KOPT-K1 (cell line): Measurements from ENCODE around the gene PLA2G4D.
"Not testable (repeated sequence)": the region's sequence is repeated elsewhere in the genome, so short reads cannot be mapped to it uniquely, and the experiment has no call there.

Source experiments
- H3K27ac ChIP-seq: fragments of 200-600 bp; sonication (generic); 2 replicates; pipeline ENCODE4 v1.5.1; 2016; ENCODE audit warnings: antibody characterized with exemption, mild to moderate bottlenecking, low read depth, low read length; ENCODE audit not compliant: poor library complexity, severe bottlenecking
- H3K36me3 ChIP-seq: fragments of 200-600 bp; sonication (generic); 2 replicates; pipeline ENCODE4 v1.5.1; 2017; ENCODE audit warnings: antibody characterized with exemption, mild to moderate bottlenecking, low read length, moderate library complexity; ENCODE audit not compliant: insufficient read depth
- H3K9me3 ChIP-seq: fragments of 200-600 bp; sonication (generic); 2 replicates; pipeline ENCODE4 v1.5.1; 2017; ENCODE audit warnings: antibody characterized with exemption, low read length, mild to moderate bottlenecking; ENCODE audit not compliant: insufficient read depth, poor library complexity, severe bottlenecking

Gene PLA2G4D

DNA sequence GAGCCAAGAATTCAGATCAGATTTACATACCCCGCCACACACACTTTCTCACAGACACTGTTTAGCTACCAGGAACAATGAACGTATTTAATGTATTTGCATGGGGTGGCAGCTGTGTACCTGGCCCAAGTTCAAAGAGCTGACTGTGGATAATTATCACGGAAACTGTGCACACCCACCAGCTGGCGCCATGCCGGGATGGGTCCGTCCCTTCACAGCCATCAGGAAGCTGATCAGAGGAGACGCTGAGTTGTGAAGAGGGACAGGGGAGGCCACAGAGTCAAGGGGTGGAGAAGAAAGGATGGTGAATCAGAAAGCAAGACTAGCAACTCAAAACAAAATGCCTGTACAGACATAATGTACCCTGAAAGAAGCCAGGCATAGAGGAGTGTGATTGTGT, 13.1 kb upstream of the PLA2G4D start:
- Histone ChIP-seq H3K9me3 (no peaks in the 10 kb centered on the region), H3K27ac (no peak overlapping the region), H3K36me3 (no peaks in the 10 kb centered on the region)

GRCh38 chr15:42106288-42106687, 11.9 kb upstream of the PLA2G4D start:
- no peaks in the 10 kb centered on the region for H3K9me3 ChIP-seq
- H3K36me3 ChIP-seq = no peaks in the 10 kb centered on the region
- no peak overlapping the region for H3K27ac ChIP-seq

DNA sequence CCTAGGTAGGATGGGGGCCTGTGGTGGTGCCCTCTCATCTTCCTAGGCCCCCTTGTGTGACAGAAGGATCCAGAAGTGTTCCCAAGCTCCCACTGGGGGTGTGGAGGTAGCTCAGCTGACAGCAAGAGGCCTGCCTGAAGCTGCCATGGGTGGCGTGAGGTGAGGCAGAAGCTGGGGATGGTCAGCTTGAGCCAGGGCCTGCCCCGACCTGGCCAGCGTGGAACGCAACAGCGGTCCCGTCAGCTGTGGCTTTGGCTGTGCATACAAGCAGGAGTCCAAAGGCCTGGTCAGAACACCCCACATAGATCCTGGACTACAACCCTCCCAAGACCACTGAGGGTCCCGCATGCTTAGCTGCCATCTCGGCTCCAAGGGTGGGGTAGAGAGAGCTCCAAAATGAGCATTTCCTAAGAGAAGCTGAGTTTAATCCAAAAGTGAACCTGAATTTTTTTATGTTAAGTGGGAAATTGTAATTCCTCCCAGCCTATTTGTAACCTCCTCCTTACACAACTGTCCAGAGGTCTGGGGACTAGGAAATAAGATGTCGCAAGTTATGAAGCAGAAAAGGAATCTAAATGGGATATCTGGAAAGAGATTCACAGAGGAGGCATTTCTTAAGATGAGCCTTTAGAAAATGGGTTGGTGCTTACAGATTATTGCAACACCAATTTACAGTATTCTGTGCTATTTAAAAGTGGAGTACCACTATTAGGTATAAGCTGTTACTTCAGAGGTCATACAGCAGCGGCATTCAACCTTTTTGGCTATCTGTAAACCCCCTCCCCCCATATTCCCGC, 9.9 kb upstream of the PLA2G4D start:
- no peaks in the 10 kb centered on the region for H3K36me3 ChIP-seq
- no peak overlapping the region for H3K27ac ChIP-seq
- H3K9me3 ChIP-seq = no peaks in the 10 kb centered on the region

- Histone ChIP-seq H3K27ac (no peak overlapping the region), H3K9me3 (no peaks in the 10 kb centered on the region), H3K36me3 (no peaks in the 10 kb centered on the region)
Observed at GRCh38 chr15:42102646-42103235, 8.4 kb upstream of the PLA2G4D start.

DNA sequence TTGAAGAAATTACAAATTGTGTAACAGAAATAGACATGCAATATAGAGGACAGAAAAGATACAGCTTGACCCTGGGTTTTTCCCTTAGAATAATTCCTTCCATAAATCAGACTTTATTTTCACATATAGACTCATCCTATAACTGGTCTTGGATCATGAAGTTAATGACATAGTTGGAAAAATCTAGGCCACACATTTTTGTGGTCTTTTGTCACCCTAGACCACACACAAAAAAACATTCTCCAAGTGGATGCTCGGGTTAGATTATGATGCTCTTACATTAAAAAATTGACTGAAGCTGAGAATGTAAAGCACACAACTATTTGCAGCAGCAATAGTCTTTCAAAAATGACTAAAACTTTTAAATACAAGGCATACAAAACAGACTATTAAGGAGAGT, 7.5 kb upstream of the PLA2G4D start:
- no peaks in the 10 kb centered on the region for H3K9me3 ChIP-seq
- no peak overlapping the region for H3K27ac ChIP-seq
- H3K36me3 ChIP-seq = no peaks in the 10 kb centered on the region

DNA sequence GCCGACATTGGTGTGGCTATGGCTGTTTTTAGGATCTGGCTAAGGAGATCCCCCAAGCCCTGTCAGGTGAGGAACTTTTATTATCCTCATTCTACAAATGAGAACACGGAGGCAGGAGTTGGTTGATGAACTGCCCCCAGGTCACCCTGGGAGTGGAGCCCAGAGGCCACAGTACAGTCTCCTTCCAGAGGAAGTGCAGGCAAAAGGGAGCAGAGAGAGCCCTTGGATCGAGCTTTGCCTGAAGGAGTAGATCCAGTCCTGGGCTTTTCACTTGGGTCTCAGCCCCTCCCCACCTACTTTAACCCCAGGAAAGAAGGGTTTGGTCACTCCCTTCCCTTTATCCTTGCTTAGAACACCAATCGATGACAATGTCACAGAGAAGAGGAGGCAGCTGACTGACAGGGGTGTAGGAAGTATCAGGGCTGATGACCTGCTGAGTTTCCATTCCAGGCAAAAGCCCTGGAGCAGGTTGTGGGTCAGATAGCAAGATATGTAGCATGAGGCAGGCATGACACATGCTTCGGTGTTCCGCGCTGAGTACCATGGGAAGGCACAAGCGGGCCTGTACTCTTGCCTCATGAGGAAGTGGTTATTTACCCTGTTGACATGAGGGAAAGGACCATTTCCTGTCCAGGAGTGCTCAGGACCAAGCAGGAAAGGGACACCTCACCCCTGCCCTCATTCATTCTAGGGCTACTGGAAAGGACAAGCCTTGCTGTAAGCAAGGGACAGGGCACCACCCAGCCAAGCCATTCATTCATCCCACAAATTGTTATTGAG, 5.8 kb upstream of the PLA2G4D start:
- no peaks in the 10 kb centered on the region for H3K9me3 ChIP-seq
- no peak overlapping the region for H3K27ac ChIP-seq
- no peaks in the 10 kb centered on the region for H3K36me3 ChIP-seq

GRCh38 chr15:42097018-42097417, 2.7 kb upstream of the PLA2G4D start:
- Histone ChIP-seq H3K36me3 (no peaks in the 10 kb centered on the region), H3K27ac (no peak overlapping the region), H3K9me3 (no peaks in the 10 kb centered on the region)

GRCh38 chr15:42093966-42094365, 396 bp downstream of the PLA2G4D start:
- Histone ChIP-seq H3K36me3 (no peaks in the 10 kb centered on the region), H3K9me3 (no peaks in the 10 kb centered on the region), H3K27ac (no peak overlapping the region)

DNA sequence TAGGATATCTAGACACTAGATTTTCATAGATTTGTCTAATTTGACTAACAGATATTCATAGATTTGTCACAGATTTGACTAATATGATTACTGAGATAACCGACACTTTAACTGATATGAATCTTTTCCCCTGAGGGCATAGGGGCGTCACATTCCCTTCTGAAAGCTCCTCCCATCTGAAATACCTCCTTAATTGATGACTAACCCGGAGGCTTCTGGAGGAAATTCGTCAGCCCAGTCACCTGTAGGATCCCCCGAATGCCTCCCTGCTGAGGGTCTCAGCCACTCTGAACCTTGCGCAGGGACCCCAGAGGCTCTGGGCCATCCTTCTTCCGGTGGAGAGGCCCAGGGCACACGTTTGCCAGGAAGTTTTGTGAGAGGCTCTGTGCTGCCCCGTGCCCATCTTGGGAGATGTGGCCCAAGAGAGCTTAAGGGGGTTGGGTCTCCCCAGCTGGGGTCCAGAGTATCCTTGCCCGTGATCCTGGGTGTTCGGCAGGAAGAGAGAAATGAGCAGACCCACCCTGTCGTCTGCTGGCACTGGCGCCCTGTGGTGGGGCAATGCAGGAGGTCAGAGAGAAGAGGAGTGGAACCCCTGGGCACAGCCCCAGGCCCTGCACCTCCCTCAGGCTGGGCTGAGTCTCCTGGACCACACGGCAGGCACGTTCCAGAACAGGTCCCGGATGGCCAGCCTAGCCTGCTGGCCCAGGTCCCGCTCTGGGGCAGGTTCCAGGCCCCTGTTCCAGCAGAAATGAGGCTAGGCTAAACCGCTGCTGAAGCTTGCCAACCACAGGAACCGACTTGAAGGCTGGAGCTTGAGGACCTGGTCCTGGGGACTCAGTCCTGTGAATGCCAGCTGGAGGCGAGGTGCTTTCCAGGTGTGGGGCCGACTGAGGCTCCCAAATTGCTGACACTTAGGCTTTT, 1.7 kb downstream of the PLA2G4D start:
- Histone ChIP-seq H3K36me3 (no peaks in the 10 kb centered on the region), H3K9me3 (no peaks in the 10 kb centered on the region), H3K27ac (peak overlapping the region; percentile 22)

- H3K9me3 ChIP-seq, H3K27ac ChIP-seq, H3K36me3 ChIP-seq: not testable (repeated sequence)
Observed at GRCh38 chr15:42091753-42092397, 2.5 kb downstream of the PLA2G4D start.

GRCh38 chr15:42090781-42091180, 3.6 kb downstream of the PLA2G4D start:
- H3K27ac ChIP-seq = no peak overlapping the region
- H3K36me3 ChIP-seq = no peaks in the 10 kb centered on the region
- no peaks in the 10 kb centered on the region for H3K9me3 ChIP-seq

GRCh38 chr15:42090370-42090769, 4.0 kb downstream of the PLA2G4D start:
- no peak overlapping the region for H3K27ac ChIP-seq
- no peaks in the 10 kb centered on the region for H3K9me3 ChIP-seq
- H3K36me3 ChIP-seq = no peaks in the 10 kb centered on the region

- Histone ChIP-seq H3K36me3 (no peaks in the 10 kb centered on the region), H3K27ac (no peak overlapping the region), H3K9me3 (no peaks in the 10 kb centered on the region)
Observed at GRCh38 chr15:42089942-42090341, 4.4 kb downstream of the PLA2G4D start.
